Measurements from ENCODE around the gene UVSSA. TPM values are rescaled to one million over a fixed set of nuclear protein-coding genes. Genes with fewer than 3 reads are reported as not detected.

The UVSSA gene
- total RNA-seq, 2 experiments from 2014 or later = 18.6 to 20.2 TPM

GRCh38 chr4:1325681-1326635 lies 21.1 kb upstream of the UVSSA start:
- ATAC-seq (no peak), DNase-seq (no peak)
- POLR2A ChIA-PET = interaction anchor here (0.6 kb wide), 1 partner anchor 198 kb away, joined by 3 read pairs; no protein-coding TSS in a partner anchor
- Mint-ChIP-seq H3K27ac (no peak overlapping the region), H3K4me1 (ENCODE audit: low read depth) (peaks cover 21% of the 10 kb centered on the region), H3K4me3 (no peak overlapping the region), H3K36me3 (ENCODE audit: low read depth) (peaks cover 20% of the 10 kb centered on the region), H3K9me3 (no peaks in the 10 kb centered on the region), H3K27me3 (no peaks in the 10 kb centered on the region)
- no peak for TF ChIP-seq CTCF (IDR thresholded peaks at IDR 0.05)
- intact Hi-C loops (cut with micrococcal nuclease) = no loop called here
- CTCF ChIA-PET = no interaction called here

DNA sequence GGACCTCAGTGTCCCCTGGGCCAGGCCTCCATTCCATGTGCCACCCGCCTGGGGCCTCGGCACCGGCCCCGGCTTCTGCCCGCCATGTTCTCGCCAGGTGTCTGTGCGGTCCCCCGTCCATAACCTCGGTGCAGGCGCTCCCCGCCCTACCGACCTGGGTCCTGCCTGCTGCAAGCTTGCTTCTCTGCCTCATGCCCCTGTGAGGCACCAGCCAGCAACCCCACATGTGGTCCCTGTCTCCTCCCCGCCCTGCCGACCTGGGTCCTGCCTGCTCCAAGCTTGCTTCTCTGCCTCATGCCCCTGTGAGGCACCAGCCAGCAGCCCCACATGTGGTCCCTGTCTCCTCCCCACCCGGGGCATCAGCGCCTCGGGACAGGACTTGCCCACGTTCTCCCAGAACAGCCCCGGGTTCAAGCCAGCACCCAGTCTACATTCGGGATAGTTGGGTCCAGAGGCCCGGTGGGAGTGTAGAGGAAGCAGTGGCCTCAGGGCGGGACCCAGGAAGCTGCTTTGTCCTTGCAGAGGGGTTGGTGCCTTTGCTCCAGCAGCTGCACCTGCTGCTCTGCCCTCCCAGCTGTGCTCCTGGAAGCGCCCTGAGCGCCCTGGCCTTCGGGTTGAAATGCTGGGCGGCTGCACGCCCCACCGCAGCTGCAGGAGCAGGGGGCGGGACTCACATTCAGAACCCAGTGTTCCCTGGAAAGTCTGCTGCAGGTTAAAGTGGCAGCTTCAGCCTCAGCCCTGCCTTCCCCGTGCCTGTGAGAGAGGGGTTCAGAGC lies 20.1 kb upstream of the UVSSA start:
- DNase-seq = no peak
- no peaks in the 10 kb centered on the region for H3K9me3 Mint-ChIP-seq
- no peak for TF ChIP-seq CTCF (IDR thresholded peaks at IDR 0.05)
- no peak for ATAC-seq
- POLR2A ChIA-PET = no interaction called here
- H3K4me3 Mint-ChIP-seq = no peak overlapping the region
- H3K27me3 Mint-ChIP-seq = no peaks in the 10 kb centered on the region
- no peak overlapping the region for H3K27ac Mint-ChIP-seq
- peaks cover 22% of the 10 kb centered on the region for H3K36me3 Mint-ChIP-seq (ENCODE audit: low read depth)
- intact Hi-C loops (cut with micrococcal nuclease) = no loop called here
- peaks cover 28% of the 10 kb centered on the region for H3K4me1 Mint-ChIP-seq (ENCODE audit: low read depth)
- CTCF ChIA-PET = no interaction called here

DNA sequence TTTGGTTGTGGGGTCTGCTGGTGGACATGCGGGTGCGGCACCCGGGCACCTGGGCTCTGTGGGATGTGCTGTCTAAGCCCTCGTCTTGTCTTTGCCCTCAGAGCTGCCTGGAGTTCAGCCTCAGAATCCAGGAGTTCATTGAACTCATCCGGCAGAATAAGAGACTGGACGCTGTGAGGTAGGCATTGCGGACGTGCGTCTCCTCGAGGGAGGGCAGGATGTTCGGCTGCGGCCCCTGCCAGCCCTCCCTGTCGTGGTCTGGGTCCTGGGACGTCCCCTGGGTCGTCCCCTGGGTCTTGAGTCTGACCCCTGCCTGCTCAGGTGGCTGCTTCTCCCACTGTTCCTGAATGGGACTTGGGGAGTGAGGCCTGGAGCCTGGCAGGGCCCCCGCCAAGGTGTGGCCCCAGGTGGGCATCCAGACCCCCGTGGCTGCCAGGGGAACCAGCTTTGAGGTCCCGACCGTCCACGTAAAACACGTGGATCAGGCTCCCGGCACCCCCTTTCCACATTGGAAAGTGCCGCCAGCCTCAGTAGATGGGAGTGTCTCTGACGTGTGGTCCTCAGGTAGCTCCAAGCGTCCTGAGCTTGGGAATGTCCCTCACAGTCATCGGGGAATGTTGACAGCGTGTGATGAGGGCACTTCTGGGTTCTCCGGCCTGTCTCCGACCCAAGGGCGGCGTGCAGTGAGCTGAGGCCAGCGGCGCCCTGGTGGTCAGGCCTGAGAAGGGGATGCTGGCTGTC lies 19.3 kb upstream of the UVSSA start:
- Mint-ChIP-seq H3K27me3 (no peaks in the 10 kb centered on the region), H3K4me1 (ENCODE audit: low read depth) (peaks cover 30% of the 10 kb centered on the region), H3K4me3 (no peak overlapping the region), H3K27ac (no peak overlapping the region), H3K36me3 (ENCODE audit: low read depth) (peaks cover 23% of the 10 kb centered on the region), H3K9me3 (no peaks in the 10 kb centered on the region)
- intact Hi-C loops (cut with micrococcal nuclease) = no loop called here
- CTCF ChIA-PET = no interaction called here
- DNase-seq (no peak), ATAC-seq (no peak)
- TF ChIP-seq CTCF (IDR thresholded peaks at IDR 0.05) = no peak
- POLR2A ChIA-PET = no interaction called here

DNA sequence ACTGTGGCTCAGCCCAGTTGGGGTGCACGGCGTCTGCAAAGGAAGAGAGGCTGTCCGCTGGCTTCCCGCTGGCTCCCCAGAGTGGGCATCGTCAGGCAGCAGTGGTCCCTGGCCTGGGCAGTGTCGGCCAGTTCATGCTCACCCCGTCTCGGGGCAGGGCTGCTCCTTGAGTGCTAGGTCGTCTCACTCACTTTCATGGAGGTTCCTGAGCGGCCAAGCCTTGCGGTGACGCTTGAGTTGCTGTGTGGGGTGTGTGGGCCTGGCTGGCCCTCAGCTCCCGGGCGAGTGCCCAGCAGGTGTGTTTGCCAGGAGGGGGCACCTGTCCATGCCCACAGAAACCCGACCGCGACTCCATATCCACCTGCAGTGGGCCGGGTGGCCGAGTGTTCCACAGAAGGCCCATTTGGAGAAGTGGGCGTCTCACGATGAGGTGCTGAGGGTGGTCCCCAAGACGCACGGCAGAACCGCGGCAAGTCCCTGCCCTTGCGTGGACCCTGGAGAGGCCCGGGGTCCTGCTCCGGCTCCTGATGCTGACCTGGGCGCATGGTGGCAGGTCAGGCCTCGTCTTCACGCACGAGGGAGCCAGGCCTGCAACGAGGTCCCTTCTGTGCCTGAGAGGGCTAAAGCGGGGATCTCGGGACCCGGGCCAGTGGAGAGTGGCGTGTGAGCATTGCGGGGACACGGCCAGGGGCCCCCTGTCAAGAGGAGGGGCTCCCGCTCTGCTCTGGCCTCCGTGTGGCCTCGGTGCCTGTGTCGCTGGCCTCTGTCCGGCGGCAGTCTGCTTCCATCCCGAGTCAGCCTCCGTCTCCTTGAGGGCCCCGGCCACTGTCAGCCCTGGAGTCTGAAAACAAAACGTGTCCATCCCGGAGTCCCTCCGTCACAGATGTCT lies 18.5 kb upstream of the UVSSA start:
- Mint-ChIP-seq H3K27ac (peak overlapping the region; percentile 68), H3K36me3 (ENCODE audit: low read depth) (peaks cover 20% of the 10 kb centered on the region), H3K9me3 (no peaks in the 10 kb centered on the region), H3K4me3 (no peak overlapping the region), H3K4me1 (ENCODE audit: low read depth) (peaks cover 30% of the 10 kb centered on the region), H3K27me3 (no peaks in the 10 kb centered on the region)
- no peak for ATAC-seq
- ChIA-PET POLR2A (no interaction called here), CTCF (interaction anchor here (1.8 kb wide), 1 partner anchor 10 kb away, joined by 6 read pairs; no protein-coding TSS in a partner anchor)
- intact Hi-C loops (cut with micrococcal nuclease) = no loop called here
- no peak for TF ChIP-seq CTCF (IDR thresholded peaks at IDR 0.05)
- DNase-seq = no peak

Data from activated CD8-positive, alpha-beta T cell treated with anti-CD3 and anti-CD28 coated beads for 36 hours (primary cell).